A673 (cell line): ENCODE results near the gene OR4K14. TPM values are rescaled to one million over a fixed set of nuclear protein-coding genes. Genes with fewer than 3 reads are reported as not detected.

Source experiments
- BruUV-seq: library from RNA; stranded (reverse); fragments of 400-500 nt; replicated peaks from 2 replicates; lab custom pipeline; 2021; lab: Mats Ljungman, UMichigan
- CTCF ChIA-PET: fragments of 300-600 bp; sonication (Branson Sonifier 250); formaldehyde crosslinking; loops from one replicate; lab custom pipeline; 2022; ENCODE audit warnings: antibody characterized with exemption; lab: Charles Lee
- POLR2A ChIA-PET: fragments of 300-600 bp; sonication (Branson Sonifier 250); formaldehyde crosslinking; loops from one replicate; lab custom pipeline; 2022; ENCODE audit warnings: antibody characterized with exemption; ENCODE audit not compliant: low non-redundant PET; lab: Charles Lee
- DNase-seq: peaks from one replicate; pipeline ENCODE4 v3.0.0-alpha.2; 2015; ENCODE audit warnings: low spot score
- H3K27ac ChIP-seq: fragments of 200-600 bp; sonication (generic); 2 replicates; pipeline ENCODE4 v1.5.1; 2016; ENCODE audit warnings: mixed run types, low read depth, mild to moderate bottlenecking, mixed read lengths, antibody characterized with exemption, low read length; ENCODE audit not compliant: poor library complexity, severe bottlenecking
- H3K27me3 ChIP-seq: fragments of 200-600 bp; sonication (generic); replicated peaks from 2 replicates; pipeline ENCODE4 v1.6.1; 2017; ENCODE audit warnings: mixed run types, low read depth, mild to moderate bottlenecking, mixed read lengths, antibody characterized with exemption, low read length; ENCODE audit not compliant: insufficient read depth, poor library complexity
- H3K36me3 ChIP-seq: fragments of 200-600 bp; sonication (generic); 2 replicates; pipeline ENCODE4 v1.6.1; 2016; ENCODE audit warnings: mixed run types, mild to moderate bottlenecking, mixed read lengths, antibody characterized with exemption, low read length; ENCODE audit not compliant: insufficient read depth, poor library complexity, severe bottlenecking
- H3K4me1 ChIP-seq: fragments of 200-600 bp; sonication (generic); 2 replicates; pipeline ENCODE4 v1.6.1; 2017; ENCODE audit warnings: mixed run types, mild to moderate bottlenecking, mixed read lengths, antibody characterized with exemption, low read length; ENCODE audit not compliant: insufficient read depth, poor library complexity, severe bottlenecking
- H3K4me3 ChIP-seq: fragments of 200-600 bp; sonication (generic); 2 replicates; pipeline ENCODE4 v1.5.1; 2016; ENCODE audit warnings: low read depth, mixed run types, mild to moderate bottlenecking, mixed read lengths, low read length; ENCODE audit not compliant: poor library complexity, severe bottlenecking
- H3K9me3 ChIP-seq: fragments of 200-600 bp; sonication (generic); 2 replicates; pipeline ENCODE4 v1.6.1; 2016; ENCODE audit warnings: mixed run types, low read depth, mild to moderate bottlenecking, mixed read lengths, antibody characterized with exemption, low read length; ENCODE audit not compliant: poor library complexity, severe bottlenecking
- EZH2 ChIP-seq: fragments of 200-600 bp; sonication (generic); IDR thresholded peaks from 2 replicates; pipeline ENCODE4 v1.6.1; 2017; ENCODE audit warnings: borderline replicate concordance, low read depth, mild to moderate bottlenecking, mixed read lengths, antibody characterized with exemption, low read length; ENCODE audit not compliant: poor library complexity, severe bottlenecking
- intact Hi-C: fragments of 100-400 bp; cut with micrococcal nuclease; formaldehyde crosslinking; loops from one replicate; pipeline ENCODE4 v1.10.0; 2022; ENCODE audit not compliant: unreplicated experiment
- total RNA-seq: library from RNA; stranded (reverse); gene quantifications from 2 replicates; pipeline ENCODE4 v1.2.3, GENCODE V29; 2021
- TF ChIP-seq, protein P1 (sequence below): fragments of 300-800, 200-600 bp; sonication (generic); conservative IDR thresholded peaks from 2 replicates; pipeline ENCODE4 v1.5.1; 2017; ENCODE audit warnings: low read depth, mild to moderate bottlenecking, antibody characterized with exemption, low read length, moderate library complexity, mixed read lengths

Gene OR4K14
- total RNA-seq, 1 experiment from 2014 or later = not detected

DNA sequence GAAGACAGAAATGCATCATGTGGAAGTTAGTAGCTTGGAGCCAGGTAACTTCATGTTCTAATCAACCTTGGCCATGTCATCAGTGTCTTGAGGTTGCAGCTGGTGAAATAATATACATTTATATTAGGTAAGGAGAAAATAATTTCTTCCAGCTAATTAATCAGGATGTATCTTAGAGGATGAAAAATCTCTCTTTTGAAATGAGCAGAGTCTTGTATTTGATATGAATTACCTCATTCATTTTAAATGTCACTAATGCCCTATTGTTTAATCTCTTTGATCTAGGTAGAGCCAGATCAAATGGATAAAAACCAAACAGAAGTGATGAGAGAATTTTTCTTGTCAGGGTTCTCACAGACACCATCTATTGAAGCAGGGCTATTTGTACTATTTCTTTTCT, 17.2 kb downstream of the OR4K14 start, which contains the start of gene OR4Q2:
Gene OR4Q2, plus strand, starts transcription at position 301 of the 400 bp plus-strand sequence.
- ChIA-PET POLR2A (no interaction called here), CTCF (no interaction called here)
- H3K4me3 ChIP-seq = no peak within 1 kb of the TSS
- no TSS peak for BruUV-seq
- DNase-seq = no peak
- H3K36me3 ChIP-seq = no peaks in the 10 kb centered on the region
- H3K27me3 ChIP-seq = no peaks in the 10 kb centered on the region
- TF ChIP-seq EZH2 = no peak
- TF ChIP-seq, protein P1, sequence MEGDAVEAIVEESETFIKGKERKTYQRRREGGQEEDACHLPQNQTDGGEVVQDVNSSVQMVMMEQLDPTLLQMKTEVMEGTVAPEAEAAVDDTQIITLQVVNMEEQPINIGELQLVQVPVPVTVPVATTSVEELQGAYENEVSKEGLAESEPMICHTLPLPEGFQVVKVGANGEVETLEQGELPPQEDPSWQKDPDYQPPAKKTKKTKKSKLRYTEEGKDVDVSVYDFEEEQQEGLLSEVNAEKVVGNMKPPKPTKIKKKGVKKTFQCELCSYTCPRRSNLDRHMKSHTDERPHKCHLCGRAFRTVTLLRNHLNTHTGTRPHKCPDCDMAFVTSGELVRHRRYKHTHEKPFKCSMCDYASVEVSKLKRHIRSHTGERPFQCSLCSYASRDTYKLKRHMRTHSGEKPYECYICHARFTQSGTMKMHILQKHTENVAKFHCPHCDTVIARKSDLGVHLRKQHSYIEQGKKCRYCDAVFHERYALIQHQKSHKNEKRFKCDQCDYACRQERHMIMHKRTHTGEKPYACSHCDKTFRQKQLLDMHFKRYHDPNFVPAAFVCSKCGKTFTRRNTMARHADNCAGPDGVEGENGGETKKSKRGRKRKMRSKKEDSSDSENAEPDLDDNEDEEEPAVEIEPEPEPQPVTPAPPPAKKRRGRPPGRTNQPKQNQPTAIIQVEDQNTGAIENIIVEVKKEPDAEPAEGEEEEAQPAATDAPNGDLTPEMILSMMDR = no peak
- intact Hi-C loops = no loop called here
- peaks cover 16% of the 10 kb centered on the region for H3K9me3 ChIP-seq
- no peaks in the 10 kb centered on the region for H3K4me1 ChIP-seq
- no peak within 1 kb of the TSS for H3K27ac ChIP-seq

DNA sequence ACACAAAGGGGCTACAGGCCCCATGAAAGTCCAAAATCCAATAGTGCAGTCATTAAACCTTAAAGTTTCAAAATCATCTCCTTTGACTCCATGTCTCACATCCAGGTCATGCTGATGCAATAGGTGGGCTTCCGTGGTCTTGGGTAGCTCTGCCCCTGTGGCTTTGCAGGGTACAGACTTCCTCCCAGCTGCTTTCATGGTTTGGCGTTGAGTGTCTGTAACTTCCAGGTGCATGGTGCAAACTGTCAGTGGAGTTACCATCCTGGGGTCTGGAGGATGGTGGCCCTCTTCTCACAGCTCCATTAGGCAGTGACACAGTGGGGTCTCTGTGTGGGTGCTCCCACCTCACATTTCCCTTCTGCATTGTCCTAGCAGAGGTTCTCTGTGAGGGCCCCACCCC, 25.7 kb downstream of the OR4K14 start:
- DNase-seq = no peak
- Histone ChIP-seq H3K27me3 (no peaks in the 10 kb centered on the region), H3K36me3 (no peaks in the 10 kb centered on the region), H3K27ac (no peak overlapping the region), H3K4me3 (no peak overlapping the region), H3K4me1 (no peaks in the 10 kb centered on the region), H3K9me3 (peaks cover 35% of the 10 kb centered on the region)
- POLR2A ChIA-PET = no interaction called here
- no TSS peak for BruUV-seq
- TF ChIP-seq, protein P1 = no peak
- no peak for TF ChIP-seq EZH2
- intact Hi-C loops = no loop called here
- CTCF ChIA-PET = no interaction called here

DNA sequence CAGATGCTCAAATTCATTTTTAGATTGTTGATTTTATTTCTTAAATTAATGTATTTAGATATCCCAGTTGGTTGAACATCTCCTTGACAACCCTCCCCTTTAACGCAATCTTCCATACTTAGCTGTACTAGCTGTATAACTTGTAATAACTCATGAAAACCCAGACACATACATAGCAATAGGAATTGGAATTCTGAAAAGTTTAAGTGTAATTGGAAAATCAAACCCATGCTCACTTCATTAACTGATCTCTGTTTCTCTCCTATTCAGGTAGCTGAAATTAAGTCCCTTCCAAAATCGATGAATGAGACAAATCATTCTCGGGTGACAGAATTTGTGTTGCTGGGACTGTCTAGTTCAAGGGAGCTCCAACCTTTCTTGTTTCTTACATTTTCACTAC, 43.8 kb downstream of the OR4K14 start, which contains the start of gene OR4K15:
Gene OR4K15, plus strand, starts transcription at position 301 of the 400 bp plus-strand sequence. Its CDS starts 0 bp downstream, at position 301.
- Histone ChIP-seq H3K27ac (no peak within 1 kb of the TSS), H3K9me3 (no peaks in the 10 kb centered on the region), H3K27me3 (no peaks in the 10 kb centered on the region), H3K4me1 (no peaks in the 10 kb centered on the region), H3K4me3 (no peak within 1 kb of the TSS), H3K36me3 (no peaks in the 10 kb centered on the region)
- no peak for DNase-seq
- intact Hi-C loops = no loop called here
- TF ChIP-seq EZH2 = no peak
- TF ChIP-seq, protein P1 = no peak
- CTCF ChIA-PET = no interaction called here
- POLR2A ChIA-PET = no interaction called here
- no TSS peak for BruUV-seq
